Measurements from ENCODE around the gene PVALEF.

Gene PVALEF

DNA sequence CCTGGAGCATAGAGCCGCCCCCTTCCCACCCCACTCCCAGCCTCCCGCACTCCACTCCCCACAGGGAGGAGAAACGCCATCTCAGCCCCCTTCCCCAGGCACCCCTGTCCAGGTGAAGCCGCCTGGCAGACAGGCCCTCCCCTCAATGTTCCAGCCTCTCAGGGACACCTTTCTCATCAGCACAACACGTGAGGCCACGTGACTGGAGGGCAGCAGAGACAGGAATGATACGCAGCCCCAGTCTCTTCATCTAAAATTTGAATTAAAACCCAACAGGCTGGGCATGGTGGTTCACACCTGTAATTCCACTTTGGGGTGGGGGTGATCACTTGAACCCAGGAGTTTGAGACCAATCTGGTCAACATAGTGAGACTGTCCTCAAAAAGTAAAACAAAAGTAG, 20.9 kb downstream of the PVALEF start:
- no peak for DNase-seq

DNA sequence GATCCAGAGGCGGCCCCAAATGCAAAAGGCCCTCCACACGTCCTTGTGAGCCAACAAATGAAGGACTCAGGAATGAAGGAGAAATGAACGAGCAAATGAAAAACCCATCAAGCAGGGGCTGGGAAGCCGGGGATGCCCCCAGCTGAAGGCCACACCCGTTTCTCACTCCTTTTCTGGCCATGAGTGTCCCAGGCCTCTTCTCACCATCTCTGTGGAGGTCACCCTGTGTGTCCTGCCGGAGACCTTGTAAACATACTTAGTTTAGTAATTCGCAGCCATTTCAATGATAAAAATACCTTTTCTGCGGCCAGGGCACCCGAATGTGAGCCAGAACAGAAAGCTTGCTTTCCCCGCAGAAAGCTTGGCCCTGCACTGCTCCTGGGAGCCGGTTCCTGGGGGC, 21.8 kb downstream of the PVALEF start:
- no peak for DNase-seq

DNA sequence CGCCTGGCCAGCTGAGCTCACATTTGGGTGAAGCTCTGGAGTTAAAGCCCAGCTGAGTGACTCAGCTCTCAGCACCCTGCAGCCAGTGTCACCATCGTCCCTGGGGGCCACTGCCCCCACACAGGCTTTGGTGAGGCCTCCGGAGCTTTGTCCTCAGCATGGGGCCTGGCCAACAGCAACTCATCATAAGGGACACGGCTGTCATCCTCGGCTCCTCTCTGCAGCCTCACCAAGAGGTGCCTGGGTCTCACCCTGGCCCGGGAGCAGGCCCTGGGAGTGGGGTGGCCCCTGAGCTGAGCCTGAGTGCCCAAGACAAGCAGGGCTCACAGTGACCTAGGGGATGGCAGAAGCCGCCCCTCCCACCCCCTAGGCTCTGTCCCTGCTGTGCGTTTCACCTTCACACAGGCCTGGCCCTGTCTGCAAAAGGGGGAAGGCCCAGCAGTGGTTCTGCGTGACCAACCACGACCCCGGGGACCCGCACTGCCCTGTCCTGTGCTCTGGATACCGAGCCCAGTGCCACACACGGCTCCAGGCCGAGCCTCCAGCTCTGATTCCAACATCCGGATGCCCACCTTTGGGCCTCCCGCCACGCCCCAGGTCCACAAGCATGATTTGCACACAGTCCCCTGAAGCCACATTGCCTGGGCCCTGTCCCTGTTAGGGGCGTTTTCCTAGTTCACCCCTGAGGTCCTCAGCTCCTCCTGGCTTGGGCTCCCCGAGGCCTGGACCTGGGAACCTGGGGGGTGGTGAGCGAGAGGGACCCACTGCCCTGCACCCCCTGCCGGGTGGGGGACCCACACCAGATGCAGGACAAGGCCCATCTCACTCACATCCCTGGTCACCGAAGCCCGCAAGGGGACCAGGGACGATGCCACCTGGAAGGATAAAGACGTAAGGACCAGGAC, 22.5 kb downstream of the PVALEF start:
- DNase-seq: no peak

DNA sequence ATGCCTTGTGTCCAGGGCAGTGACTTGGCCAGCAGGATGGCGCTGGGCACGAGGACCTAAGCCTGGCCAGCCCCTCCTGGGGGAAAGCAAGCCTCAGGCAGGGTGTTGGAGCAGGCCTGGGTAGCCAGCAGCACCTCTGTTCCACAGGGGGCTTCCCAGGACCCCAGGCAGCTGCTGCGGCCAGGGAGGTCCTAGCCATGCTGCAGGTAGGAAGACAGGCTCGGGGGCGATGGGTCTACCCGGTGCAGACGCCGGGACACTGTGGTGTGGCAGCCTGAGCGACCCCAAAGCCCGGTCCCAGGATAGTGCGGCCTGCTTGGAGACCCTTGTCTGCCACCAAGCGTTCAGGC, 23.2 kb downstream of the PVALEF start:
- no peak for DNase-seq

DNA sequence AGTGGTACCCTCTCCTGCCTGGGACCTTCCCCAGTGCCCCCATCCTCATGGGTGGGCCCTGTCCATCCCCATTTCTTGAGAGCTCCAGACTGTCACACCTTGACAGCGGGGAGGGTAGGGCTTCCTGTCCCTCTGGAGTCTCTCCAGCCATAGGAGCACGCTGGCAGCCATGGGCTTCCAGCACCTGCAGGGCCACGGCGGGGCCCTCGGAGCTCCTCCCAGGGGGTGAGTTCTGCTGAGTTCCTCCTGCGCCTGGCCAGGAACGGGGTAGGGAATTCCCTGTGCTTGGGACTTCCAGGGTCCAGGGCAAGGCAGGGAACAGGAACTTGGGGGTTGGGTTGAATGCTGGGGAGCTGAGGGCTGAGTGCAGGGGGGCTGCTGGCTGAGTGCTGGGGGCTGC, 23.7 kb downstream of the PVALEF start:
- DNase-seq: no peak

DNA sequence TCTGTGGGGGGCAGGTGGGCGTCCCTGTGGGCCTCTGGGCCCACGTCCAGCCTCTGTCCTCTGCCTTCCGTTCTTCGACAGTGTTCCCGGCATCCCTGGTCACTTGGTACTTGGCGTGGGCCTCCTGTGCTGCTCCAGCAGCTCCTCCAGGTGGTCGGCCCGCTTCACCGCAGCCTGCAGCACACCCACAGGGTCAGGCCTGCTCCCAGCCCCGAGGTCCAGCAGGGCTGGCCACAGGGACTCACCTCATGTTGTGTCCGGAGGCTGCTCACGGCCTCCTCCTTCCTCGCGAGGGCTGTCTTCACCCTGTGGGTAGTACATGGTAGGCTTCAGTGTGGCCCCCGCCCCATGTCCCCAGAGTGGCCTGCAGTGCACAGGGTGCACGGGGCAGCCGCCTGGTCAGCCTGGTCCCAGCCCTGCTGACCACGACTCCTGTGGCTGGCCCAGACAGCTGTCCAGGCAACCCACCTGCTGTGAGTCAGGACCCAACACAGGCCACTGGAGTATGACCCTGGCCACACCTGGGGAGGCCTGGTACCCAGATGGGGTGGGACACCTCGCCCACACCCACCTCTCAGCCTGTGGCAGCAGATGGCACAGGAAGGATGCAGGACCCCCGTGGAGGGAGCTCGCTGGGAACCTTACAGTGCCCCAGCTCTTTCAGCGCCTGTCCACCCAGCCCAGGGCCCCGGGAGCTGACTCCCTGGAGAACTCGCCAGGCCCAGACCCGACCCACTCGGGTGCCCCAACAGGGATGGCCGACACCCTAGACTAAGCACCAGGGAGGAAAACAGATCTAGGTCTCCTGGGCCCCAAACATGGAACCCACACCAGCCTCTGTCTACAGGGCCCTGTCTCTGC, 24.6 kb downstream of the PVALEF start:
- no peak for DNase-seq

DNA sequence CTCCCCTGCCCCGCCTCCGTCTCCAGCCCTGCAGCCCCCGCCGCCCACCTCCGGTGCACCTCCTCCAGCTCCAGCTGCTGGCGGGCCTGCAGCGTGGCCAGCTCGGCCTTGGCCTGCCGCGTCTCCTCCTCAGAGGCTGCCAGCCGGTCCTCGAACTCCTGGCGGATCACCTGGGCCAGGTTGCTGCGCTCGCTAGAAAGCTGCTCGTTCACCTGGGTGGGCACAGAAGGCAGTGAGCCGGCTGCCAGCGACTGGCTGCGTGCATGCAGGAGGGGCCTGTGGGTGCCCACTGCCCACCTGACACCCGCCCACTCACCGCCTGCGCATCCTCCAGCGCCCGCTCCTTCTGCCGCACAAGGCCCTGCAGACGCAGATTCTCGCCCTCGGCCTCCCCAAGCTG, 25.3 kb downstream of the PVALEF start:
- no peak for DNase-seq

DNA sequence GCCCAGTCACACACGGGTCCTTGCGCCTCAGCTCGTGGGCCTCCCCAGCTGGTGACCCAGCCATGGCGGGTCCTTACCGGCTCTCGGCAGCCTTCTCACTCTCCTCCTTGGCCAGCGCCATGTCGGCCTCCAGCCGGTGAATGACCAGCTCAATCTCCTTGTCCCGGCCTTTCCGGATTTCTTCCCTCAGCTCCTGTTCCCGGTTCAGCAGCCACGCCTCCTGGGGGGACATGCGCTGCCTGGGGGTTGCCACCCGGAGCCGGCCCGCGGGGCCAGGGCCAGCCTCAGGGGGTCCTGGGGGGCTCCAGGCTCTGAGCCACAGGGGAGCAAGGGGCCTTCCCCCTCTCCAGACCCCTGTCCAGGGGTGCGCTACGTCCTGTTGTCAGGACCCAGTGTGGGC, 25.8 kb downstream of the PVALEF start:
- no peak for DNase-seq

DNA sequence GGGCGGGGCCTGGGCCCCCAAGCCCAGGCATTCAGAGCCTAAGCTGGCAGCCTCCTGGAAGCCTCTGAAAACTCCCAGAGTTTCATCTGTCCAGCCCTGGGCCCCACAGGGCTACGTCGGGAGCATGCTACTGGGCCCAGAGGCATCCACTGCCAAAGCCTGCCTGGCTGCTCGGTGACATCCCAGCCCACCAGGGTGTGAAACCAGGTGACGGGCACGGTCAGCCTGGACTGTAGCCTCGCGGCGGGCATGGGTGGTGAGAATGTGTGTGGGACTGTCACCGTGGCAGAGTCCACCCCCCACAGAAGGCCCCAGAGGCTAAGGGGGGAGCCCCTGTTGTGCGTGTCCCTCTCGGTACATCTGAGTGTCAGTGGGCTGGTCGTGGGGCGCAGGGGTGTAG, 26.3 kb downstream of the PVALEF start:
- DNase-seq: no peak

DNA sequence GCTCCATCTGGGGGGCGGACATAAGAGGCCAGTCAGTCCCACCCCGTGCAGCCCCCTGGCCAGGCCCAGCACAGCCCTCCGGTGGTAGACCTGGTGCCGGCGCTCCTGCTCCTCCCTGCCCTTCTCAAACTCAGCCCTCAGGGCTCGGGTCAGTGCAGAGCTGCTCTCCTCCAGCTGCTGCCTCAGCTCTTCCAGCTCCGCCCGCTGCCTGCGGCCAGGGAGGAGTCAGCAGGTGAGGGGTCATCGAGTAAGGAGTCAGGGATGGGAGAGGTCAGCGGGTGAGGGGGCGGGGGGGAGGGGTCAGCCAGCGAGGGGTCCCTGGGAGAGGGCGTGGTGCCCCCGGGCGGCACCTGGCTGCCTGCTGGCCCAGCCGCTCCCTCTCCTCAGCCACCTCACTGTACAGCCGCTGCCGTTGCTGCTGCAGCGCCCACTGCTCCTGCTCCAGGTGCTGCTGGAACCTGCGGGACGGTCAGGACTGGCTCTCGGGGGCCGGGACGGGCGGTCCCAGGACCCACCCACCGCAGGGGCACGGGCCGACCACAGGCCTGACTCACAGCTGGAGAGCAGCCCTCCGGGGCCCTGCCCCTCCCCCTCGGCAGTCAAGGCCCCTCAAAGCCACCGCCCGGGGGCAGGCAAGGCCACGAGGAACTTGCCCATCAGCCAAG, 27.2 kb downstream of the PVALEF start:
- DNase-seq: no peak

DNA sequence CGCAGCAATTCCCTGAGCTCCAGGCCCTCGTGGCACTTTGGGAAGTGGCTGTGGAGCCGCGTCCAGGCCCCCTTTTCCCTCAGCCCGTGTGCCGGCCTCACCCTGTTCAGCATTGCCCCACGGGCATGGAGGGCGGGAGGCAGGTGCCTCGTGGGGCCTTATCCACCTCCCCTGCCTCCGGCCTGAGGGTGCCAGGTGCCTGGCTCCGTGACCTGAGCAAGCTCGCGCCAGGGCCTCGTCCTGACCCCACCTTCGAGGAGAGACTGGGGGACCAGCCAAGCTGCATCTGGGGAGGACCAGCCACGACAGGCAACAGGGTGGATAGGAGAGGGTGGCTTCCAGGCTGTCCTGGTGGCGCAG, 27.7 kb downstream of the PVALEF start:
- DNase-seq: no peak

DNA sequence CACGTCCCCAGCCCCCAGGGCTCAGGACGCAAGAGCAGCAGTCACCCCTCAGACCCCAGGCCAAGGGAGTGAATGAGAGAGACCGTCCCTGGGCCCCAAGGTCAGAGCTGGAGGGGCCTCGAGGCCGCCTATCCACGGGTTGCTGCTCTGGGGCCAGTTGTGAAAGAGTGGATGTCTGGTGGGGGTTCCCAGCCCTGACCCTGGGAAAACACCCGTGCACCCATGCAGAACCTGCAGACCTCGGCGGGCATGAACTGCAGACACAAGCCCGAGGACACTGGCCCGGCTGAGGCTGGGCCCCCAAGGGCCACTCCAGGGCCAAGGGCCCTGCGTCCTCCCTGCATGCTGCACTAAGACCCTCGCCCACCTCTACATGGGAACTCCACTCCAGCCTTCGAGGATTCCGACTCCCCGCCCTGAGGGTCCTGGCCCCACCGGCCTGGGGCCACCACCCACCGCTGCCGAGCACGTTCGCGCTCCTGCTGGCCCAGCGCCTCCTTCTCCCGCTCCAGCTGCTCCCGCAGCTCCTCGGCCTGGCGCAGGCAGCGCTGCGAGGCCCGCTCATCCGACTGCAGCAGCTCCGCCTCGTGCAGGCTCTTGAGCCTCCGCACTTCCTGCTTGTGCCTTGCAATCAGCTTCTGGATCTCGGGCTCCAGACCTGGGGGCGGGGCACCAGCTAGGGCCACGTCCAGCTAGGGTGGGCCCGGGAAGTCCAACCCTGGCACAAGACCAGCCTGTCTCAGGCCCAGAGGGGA, 28.3 kb downstream of the PVALEF start:
- DNase-seq: no peak

DNA sequence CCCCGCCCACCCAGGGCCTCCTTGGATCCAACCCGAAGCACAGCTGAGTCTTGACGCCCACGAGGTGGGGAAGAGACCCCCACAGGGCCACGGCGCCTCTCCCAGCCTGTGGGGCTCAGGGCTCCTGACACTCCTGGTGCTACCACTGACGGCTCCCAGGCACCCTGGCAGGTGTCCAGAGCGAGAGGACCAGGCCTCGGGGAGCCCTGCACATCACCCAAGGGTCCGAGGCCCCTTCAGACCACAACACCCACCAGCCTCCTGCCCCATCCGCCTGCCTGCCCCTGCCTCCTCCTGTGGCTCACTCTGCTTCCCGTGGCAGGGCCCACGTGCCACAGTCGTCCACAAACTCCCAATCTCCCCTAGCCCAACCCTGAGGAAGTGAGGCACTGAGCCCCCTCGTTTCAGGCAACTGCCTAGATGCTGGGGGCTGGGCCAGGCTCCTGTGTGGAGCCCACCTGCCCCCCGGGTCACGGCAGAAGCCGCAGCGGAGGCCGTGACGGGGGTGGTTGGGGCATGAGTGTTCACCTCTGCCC, 29.0 kb downstream of the PVALEF start:
- no peak for DNase-seq

DNA sequence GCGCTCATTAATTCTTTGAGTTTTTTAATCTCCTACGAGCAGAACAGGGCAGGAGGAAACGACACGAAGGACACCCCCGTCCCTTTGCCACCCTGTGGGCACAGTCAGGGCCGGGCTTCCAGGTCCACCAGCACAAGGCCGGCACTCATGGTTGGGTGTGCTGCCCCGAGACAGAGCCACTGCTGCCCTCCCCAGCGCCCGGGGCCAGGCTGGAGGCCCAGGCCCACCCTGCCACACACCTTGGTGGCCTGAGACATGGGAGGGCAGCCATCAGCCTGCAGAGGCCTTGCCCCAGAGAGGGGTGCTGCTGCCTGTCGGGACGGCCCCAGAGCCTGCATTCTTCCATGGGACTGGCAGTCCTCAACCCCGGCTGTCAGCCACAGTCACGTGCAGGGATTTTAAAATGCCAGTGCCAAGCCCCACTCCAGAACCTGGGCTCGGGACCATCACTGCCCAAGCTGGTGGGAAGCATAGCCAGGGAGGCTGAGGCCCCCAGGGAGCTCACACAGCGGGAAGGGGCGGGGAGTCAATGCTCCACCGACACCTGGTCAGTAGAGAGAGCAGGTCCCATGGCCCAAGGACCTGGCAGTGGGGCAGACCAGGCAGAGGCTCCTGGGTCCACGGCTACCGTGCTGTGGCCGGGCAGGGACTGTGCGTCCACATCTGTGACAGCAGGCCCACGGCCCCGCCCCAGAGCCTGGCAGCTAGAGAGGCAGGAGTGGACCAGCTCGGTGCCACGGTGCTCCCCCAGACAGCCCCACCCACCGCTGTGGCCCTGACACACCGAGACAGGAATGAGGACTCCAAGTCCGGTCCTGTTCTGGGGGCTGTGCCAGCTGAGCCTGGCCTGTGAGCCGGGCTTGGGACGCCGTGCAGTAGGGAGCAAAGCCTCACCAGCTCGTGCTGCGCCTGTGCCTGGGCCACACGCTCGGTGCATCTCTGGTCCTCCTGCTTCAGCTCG, 29.9 kb downstream of the PVALEF start:
- no peak for DNase-seq

DNA sequence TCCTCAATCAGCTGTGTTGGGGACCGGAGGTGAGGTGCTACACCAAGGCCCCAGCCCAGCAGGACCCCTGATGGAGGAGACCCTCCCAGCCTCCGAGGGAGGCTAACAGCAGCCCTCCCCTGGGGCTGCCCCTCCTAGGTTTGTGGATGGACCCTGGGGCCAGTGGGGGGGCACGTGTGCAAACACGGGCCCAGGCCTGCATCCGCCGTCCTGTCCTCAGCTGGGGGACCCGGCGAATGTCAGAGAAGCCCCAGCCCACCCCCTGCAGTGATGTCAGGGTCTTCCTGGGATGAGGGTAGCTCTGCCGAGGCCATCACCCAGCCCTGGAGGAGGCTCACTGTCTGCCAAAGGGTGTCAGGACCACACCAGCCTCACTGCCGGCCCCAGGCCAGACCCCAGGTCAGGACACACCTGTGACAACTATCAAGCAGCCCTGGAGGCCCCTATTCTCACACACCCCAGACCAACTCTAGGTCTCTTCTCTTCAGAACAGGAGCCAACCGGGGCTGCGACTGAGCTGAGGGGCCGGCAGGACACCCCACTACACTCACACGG, 30.7 kb downstream of the PVALEF start:
- DNase-seq: no peak

DNA sequence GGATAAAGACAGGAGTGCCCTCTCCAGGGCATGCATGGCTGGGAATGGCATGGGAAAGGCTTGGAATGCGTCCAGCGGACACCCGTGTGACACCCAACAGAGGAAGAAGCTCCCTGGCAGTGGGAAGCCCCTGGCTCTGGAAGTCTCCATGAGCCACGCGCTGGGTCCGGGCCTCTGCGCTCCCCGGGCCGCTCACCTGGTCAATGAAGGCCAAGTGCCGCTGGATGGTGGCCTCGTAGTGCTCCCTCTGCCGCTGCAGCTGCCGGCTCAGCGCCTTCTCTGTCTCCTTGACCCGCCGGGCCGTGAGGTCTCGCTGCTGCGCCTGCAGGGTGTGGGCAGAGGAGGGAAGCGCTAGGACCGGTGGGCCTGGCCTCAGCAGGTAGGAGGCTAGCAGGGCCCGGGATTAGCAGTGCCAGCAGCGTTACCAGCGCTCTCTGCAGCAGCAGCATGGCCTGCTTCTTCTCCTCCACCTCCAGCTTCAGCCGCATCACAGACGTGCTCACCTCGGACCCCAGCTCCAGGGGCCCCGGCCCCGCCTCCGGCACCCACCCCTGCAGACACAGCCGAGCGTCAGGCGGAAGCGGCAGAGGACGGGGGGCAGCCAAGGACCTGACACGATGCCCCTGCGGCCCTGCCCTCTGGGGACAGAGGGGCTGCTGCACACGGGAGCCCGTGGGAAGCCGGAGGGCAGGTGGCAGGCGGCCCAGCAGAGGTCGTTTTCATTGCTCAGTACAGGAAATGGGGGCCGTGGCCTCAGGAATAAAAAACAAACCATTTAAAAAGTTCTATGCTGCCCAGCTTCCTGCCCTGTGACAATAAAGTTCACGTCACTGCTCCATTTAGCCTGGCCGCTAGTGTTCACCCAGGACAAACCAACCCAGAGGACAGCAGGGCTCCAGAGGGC, 31.4 kb downstream of the PVALEF start:
- no peak for DNase-seq

DNA sequence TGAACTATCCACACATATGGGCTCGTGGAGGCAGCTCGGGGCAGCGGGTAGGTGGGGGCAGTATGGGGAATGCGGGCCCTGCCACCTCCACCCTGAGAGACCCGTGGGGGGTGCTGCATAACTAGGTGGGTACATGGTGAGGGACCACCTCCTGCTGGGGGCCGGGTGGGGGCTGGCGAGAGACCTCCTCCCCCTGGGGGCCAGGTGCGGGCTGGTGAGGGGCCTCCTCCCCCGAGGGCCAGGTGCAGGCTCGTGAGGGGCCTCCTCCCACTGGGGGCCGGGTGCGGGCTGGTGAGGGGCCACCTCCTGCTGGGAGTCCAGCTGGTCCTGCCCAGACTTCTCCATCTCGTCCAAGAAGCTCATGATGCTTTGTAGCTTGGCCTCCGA, 32.1 kb downstream of the PVALEF start:
- DNase-seq: no peak

DNA sequence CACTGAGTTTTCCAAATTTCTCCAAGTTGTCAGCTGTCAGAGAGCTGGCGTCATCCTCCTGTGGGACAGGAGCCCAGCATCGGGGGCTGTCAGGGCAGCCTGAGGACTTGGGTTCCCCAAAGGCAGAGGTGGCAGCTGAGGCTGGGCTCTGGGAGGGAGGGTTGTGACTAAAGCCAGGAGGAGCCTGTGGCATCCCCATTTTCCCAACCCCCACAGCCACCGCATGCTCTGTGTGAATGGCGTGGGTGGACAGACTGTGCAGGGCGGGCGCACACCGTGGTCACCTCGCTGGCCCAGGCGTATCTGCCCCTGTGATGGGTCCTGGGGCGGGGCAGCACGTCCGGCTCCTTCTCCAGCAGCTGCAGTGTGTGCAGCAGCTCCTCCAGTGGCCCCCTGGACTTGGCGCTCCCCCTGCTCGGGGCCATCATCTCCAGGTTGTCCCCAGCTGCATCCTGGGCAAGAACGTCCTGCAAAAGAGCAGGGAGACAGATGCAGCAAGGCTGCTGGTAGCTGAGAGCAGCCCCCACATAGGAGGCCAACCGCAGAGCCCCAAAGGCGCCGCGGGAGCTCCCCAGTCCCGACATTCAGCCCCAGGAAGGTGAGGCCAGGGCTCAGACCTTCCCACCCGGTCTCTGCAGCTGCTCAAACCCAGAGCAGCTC, 32.7 kb downstream of the PVALEF start:
- DNase-seq: no peak

DNA sequence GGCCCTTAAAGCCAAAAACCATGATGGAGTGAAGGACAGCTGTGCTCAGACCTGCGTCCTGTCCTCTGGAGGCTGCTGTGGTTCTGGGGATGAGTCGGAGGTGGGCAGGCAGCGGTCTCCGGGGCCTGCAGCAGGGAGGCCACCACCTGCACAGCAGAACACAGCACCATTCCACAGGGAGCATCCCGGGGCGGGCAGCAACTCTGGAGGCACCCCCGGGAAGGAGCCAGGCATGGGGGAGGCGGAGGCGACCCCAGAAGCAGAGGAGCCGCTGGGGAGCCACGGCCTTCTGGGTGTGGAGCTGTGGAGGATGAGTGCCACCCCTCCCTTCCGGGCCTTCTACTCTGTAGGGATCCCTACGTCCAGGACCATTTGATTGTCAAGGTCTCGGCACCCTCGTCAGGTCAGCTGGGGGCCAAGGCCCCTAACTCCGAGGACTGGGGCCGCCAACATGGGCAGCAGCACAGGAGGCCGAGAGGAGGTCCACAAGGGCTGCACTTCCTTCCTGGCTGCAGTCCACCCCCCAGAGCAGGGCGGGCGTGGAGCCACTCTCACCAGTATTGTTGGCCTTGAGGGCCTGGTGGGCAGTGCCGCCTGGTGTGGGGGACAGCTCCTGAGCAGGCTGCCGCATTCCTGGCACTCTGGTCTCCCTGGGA, 33.6 kb downstream of the PVALEF start:
- no peak for DNase-seq

All from SHP77 treated with DMSO at 0.1 percent for 48 hours (cell line).